IPS-18c (cell line): Measurements from ENCODE around the gene FAHD2A.
"Not testable (repeated sequence)": the region's sequence is repeated elsewhere in the genome, so short reads cannot be mapped to it uniquely, and the experiment has no call there.

Experiments used
- H3K4me3 ChIP-seq: 2 replicates; pipeline ENCODE4 v1.7.0; 2013; ENCODE audit warnings: low read depth, mild to moderate bottlenecking, low read length, moderate library complexity; ENCODE audit not compliant: insufficient read depth
- H3K9me3 ChIP-seq: one replicate; pipeline ENCODE4 v1.6.1; 2013; ENCODE audit warnings: mild to moderate bottlenecking, low read length, moderate library complexity; ENCODE audit not compliant: control insufficient read depth, insufficient read depth

FAHD2A gene

DNA sequence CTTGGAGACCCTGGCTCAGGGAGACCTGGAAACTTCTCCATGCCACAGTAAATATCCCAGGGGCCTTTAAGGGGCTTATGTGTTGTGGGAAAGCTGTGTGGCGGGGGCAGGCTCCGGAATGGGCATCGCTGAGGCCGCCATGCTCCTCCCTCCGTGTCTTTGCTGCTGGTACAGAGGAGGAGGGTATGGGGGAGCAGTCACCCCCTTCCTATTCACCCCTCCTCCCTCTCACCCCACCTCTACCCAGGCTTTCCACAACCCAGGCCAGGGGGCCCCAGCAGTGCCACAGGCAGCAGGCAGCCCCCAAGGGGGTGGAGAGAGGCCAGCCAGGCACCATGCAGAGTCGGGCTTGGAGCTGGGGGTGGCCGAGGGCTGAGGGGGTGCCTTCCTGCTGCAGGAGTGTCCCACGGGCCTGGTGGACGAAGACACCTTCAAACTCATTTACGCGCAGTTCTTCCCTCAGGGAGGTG, 28.0 kb upstream of the FAHD2A start:
- H3K4me3 ChIP-seq, result no peak overlapping the region
- no peaks in the 10 kb centered on the region for H3K9me3 ChIP-seq

DNA sequence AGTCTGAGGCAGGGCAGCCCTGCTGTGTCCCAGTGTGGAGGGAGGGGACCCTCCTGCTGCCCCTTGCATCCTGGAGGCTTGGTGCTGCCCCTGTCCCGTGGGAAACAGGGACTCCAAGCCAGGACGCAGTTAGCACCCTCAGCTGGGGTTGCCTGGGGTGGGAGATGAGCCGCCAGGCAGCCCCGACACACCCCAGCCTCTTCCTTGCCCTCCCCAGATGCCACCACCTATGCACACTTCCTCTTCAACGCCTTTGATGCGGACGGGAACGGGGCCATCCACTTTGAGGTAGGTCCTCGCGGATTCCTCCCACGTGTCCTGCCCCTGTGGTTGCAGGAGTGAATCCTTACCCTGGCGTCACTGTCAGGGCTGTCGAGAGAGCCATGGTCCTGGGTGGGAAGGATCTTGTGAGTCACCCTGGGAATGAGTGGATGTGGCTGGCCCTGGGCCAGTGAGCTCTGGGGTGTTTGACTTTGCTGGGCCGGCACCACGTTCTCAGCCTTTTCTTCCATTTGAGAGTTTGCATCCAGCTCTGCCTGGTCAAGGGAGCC, 27.5 kb upstream of the FAHD2A start:
- Histone ChIP-seq H3K4me3 (no peak overlapping the region), H3K9me3 (no peaks in the 10 kb centered on the region)

- Histone ChIP-seq H3K4me3 (no peak overlapping the region), H3K9me3 (no peaks in the 10 kb centered on the region)
These were observed 26.9 kb upstream of the FAHD2A start for GRCh38 chr2:95375532-95376150.

- no peak overlapping the region for H3K4me3 ChIP-seq
- H3K9me3 ChIP-seq, result no peaks in the 10 kb centered on the region
These were observed 25.9 kb upstream of the FAHD2A start for GRCh38 chr2:95376311-95377215.

DNA sequence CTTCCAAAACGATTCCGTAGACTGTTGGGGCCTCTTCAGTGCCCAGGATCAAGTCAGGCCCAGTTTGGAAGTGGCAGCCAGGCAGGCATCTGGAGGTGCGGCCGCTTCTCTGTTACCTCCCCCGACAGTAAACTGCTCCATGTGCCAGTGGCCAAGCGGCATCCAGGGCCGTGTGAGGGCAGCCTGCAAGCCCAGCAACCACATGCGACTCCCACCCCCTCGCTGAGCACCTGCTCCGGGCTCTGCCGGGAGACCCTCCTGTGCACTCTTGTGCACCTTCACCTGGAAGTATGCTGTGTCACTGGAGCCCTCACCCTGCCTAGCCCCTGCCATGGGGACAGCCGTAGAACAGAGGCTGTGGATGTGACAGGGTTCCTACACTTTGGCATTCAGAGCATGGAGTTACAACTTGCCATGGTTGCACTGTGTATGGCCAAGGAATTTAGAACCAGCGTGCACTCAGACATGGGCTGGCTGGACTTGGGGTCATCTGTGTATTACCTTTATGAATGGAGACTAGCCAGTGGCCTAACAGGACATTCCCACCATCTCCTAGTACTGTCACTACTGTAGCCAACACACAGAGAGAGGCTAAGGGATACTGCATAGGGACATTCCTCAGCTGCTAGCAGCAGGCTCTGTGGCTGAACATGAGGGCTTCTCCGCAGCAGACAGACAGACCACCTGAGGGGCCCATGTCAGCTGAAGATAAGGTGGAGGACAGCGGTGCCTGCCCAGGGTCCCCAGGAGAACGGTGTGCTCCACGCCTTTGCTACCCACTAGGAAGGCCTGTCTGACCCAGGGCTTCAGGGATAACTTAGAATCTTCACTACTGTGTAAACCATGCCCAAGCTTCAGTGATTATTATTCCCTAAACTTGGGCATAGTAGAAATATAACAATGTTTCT, 25.0 kb upstream of the FAHD2A start:
- H3K9me3 ChIP-seq, result no peaks in the 10 kb centered on the region
- no peak overlapping the region for H3K4me3 ChIP-seq

DNA sequence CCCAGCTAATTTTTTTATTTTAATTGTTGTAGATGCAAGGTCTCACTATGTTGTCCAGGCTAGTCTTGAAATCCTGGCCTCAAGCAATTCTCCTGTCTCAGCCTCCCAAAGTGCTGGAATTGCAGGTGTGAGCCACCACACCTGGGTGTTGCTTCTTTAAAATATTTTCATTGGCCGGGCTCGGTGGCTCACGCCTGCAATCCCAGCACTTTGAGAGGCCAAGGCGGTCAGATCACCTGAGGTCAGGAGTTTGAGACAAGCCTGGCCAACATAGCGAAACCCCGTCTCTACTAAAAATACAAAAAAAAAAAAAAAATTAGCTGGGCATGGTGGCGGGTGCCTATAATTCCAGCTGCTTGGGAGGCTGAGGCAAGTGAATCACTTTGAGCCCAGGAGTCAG, 24.2 kb upstream of the FAHD2A start:
- not testable (repeated sequence) for H3K4me3 ChIP-seq, H3K9me3 ChIP-seq

DNA sequence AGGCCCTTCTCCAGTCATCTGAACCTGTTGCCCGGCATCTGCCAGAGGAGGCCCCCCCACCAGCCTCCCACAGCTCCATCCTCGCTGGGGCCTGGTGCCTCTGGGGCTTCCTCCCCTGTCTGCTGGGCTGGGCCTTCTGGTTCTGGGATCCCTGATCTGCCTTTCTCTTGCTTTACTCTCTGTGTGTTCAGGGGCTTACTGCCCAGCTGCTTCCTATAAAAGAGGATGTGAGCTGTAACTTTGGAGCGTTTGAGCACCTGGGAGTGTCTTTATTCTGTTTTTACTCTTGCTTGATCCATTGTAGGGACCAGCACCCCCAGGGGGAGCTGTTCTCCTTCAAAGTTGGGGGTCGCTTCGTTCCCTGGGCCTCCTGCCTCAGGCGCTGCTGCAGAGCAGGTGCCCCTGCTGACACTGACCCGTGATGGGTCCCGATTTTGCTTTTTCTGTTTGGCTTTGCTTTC, 23.1 kb upstream of the FAHD2A start:
- H3K4me3 ChIP-seq, result no peak overlapping the region
- no peaks in the 10 kb centered on the region for H3K9me3 ChIP-seq

- no peak overlapping the region for H3K4me3 ChIP-seq
- no peaks in the 10 kb centered on the region for H3K9me3 ChIP-seq
These were observed 22.2 kb upstream of the FAHD2A start for GRCh38 chr2:95380280-95380679.

DNA sequence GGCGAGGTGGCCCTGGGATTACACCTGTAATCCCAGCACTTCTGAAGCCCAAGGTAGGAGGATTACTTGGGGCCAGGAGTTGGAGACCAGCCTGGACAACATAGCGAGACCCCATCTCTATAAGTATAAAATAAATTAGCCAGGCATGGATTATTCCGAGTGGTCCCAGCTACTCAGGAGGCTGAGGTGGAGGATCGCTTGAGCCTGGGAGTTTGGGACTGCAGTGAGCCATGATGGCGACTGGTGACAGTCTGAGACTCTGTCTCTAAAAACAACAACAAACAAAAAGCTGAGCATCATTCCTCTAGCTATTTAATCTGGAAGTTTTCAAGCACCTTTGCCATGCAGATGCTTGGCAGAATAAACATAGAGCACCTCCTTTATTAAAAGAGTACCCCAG, 21.8 kb upstream of the FAHD2A start:
- Histone ChIP-seq H3K4me3 (no peak overlapping the region), H3K9me3 (no peaks in the 10 kb centered on the region)

- no peak overlapping the region for H3K4me3 ChIP-seq
- no peaks in the 10 kb centered on the region for H3K9me3 ChIP-seq
These were observed 21.0 kb upstream of the FAHD2A start for GRCh38 chr2:95381212-95382191.

DNA sequence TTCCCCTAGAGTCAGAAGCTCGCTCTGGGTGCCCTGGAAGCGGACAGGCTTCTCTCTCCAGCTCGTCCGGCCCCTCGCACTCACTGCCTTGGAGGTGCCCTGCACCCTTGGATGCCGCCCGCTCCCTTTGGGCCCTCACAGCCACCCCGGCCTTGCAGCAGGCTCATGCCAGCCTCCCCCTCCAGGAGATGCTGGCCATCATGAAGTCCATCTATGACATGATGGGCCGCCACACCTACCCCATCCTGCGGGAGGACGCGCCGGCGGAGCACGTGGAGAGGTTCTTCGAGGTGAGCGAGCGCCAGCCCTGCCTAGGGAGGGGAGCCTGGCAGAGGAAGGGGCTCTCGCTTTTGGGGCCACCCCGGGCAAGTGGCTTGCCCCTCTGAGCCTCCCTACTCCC, 20.3 kb upstream of the FAHD2A start:
- H3K9me3 ChIP-seq, result no peaks in the 10 kb centered on the region

GRCh38 chr2:95382686-95383634, 19.5 kb upstream of the FAHD2A start:
- H3K9me3 ChIP-seq, result no peaks in the 10 kb centered on the region
- H3K4me3 ChIP-seq, result no peak overlapping the region

More for the DNA sequence above, 20.3 kb upstream of the FAHD2A start:
- H3K4me3 ChIP-seq, result no peak overlapping the region

DNA sequence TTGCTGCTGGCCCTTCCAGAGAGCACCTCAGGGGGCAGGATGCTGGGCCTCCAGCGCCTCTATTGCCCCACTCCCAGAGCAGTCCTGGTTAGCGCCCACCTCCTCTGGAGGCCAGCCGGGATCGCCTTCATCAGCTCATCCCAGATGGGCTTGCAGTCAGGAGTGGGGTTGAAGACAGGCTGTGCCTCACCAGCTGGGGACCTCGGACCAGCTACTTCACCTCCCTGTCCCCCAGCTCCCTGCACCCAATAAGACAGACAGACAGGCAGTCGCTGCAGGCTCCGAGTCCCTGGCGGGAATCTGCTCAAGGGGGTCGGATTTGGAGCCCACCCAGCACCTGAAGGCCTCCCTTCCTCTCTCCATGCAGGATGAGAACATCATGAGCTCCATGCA, 18.9 kb upstream of the FAHD2A start:
- H3K4me3 ChIP-seq, result no peak overlapping the region
- H3K9me3 ChIP-seq, result no peaks in the 10 kb centered on the region

GRCh38 chr2:95384854-95385569, 17.5 kb upstream of the FAHD2A start:
- Histone ChIP-seq H3K9me3 (no peaks in the 10 kb centered on the region), H3K4me3 (no peak overlapping the region)

DNA sequence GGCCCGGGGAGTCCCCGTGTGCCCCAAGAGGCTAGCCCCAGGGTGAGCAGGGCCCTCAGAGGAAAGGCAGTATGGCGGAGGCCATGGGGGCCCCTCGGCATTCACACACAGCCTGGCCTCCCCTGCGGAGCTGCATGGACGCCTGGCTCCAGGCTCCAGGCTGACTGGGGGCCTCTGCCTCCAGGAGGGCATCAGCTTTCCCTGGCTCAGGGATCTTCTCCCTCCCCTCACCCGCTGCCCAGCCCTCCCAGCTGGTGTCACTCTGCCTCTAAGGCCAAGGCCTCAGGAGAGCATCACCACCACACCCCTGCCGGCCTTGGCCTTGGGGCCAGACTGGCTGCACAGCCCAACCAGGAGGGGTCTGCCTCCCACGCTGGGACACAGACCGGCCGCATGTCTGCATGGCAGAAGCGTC, 16.9 kb upstream of the FAHD2A start:
- Histone ChIP-seq H3K9me3 (no peaks in the 10 kb centered on the region), H3K4me3 (no peak overlapping the region)
